Lower leg skin (tissue), 4 donors: ENCODE results near the gene SMAP1. TPM values are rescaled to one million over a fixed set of nuclear protein-coding genes. Genes with fewer than 3 reads are reported as not detected.

Source experiments
- DNase-seq, 2 donors: peaks; one replicate each; pipeline ENCODE4 v3.0.0-alpha.2; 2019; ENCODE audit warnings: low spot score in 2 of 2
- H3K4me3 ChIP-seq: fragments of 200-600 bp; sonication (generic); 2 replicates; pipeline ENCODE4 v1.5.1; 2017; ENCODE audit warnings: mild to moderate bottlenecking, low read depth; ENCODE audit not compliant: poor library complexity, severe bottlenecking
- CTCF ChIP-seq, 3 donors: fragments of 450-650 bp; IDR thresholded peaks; one replicate each; pipeline ENCODE4 v1.5.1; 2016; ENCODE audit warnings: antibody characterized with exemption in 3 of 3, mild to moderate bottlenecking in 3 of 3, moderate library complexity in 2 of 3
- POLR2A ChIP-seq, 2 donors: fragments of 450-650 bp; IDR thresholded peaks; one replicate each; pipeline ENCODE4 v1.6.1; 2016 to 2017; ENCODE audit warnings: antibody characterized with exemption in 2 of 2, mild to moderate bottlenecking in 1 of 2, moderate library complexity in 1 of 2
- WGBS, 2 donors: methylation state at CpG; one replicate each; pipeline ENCODE4 v1.1.5; 2018; 5-methylcytosine and 5-hydroxymethylcytosine counted together
- intact Hi-C: fragments of 100-400 bp; cut with DNase I; formaldehyde crosslinking; loops from one replicate; pipeline ENCODE4 v1.15.0; 2023; ENCODE audit warnings: low total_unique reads
- total RNA-seq, 4 donors: library from RNA; depleted of rRNA; stranded (reverse); fragments of >200 nt; gene quantifications; one replicate each; pipeline ENCODE4 v1.1.0, GENCODE V29; 2016

The SMAP1 gene
- total RNA-seq, 4 donors from 2014 or later, result 30.7 to 37.7 (median 34.9) TPM

GRCh38 chr6:70709826-70710225, 42.1 kb downstream of the SMAP1 start:
- no peak for TF ChIP-seq CTCF (IDR thresholded peaks at IDR 0.05)
- no peak for TF ChIP-seq POLR2A (IDR thresholded peaks at IDR 0.05)
- no peak for DNase-seq
- no peak overlapping the region for H3K4me3 ChIP-seq
- intact Hi-C loops, result loop anchor here (5.0 kb wide), 1 partner anchor 177 kb away; no protein-coding TSS in a partner anchor
- WGBS, 2 donors, result 74 to 75% methylated on average over 3 of the region's 3 CpGs

GRCh38 chr6:70714716-70715257, 47.1 kb downstream of the SMAP1 start:
- no peak for DNase-seq

DNA sequence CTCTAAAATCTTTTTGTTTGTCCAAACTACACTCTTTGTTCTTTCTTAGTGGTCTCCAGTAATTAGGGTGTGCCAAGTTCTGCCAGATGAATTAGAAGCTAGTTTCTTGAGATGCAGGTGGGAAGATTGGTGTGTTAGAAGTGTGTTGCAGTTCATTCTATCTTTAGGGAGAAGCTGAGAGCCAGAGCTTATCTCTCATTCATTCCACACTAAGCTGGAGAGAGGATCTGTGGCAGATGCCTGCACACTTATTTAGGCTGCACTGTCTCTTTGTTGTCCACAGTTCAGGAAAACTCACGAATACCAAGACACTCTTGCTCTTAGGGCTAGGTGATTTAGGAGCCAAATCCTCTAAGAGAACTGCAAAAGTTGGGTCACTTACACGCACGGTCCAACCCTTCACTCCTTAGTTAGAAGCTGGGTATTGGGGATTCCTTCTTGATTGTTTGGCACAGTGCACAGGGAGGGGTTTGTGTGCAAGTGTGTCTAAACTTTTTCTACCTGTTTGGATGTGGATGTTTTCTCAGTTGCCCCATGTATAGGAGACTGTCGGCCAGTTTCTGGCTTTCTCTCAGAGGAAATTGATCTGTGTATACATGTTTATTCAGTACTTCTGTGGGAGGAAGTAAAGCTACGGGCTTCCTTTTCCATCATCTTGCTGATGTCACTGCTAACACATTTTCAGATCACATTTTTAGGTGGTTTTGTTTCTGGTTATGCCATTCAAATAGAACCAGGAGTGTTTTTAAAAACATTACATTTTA, 49.5 kb downstream of the SMAP1 start:
- H3K4me3 ChIP-seq, result no peak overlapping the region
- no peak for TF ChIP-seq CTCF (IDR thresholded peaks at IDR 0.05)
- TF ChIP-seq POLR2A (IDR thresholded peaks at IDR 0.05), result no peak
- intact Hi-C loops, result no loop called here
- DNase-seq, result no peak
- 81 to 89% methylated on average over 5 of the region's 5 CpGs for WGBS, 2 donors

More at GRCh38 chr6:70714716-70715257, 47.1 kb downstream of the SMAP1 start:
- no peak overlapping the region for H3K4me3 ChIP-seq
- intact Hi-C loops, result no loop called here
- TF ChIP-seq CTCF (IDR thresholded peaks at IDR 0.05), result no peak
- TF ChIP-seq POLR2A (IDR thresholded peaks at IDR 0.05), result no peak

GRCh38 chr6:70724524-70724923, 56.8 kb downstream of the SMAP1 start:
- no peak overlapping the region for H3K4me3 ChIP-seq
- 82 to 86% methylated on average over 2 of the region's 2 CpGs for WGBS, 2 donors
- TF ChIP-seq CTCF (IDR thresholded peaks at IDR 0.05), result no peak
- TF ChIP-seq POLR2A (IDR thresholded peaks at IDR 0.05), result no peak
- no peak for DNase-seq
- intact Hi-C loops, result no loop called here

GRCh38 chr6:70725817-70726415, 58.2 kb downstream of the SMAP1 start:
- no peak overlapping the region for H3K4me3 ChIP-seq
- intact Hi-C loops, result no loop called here
- 84 to 89% methylated on average over 3 of the region's 3 CpGs for WGBS, 2 donors
- DNase-seq, result no peak
- TF ChIP-seq POLR2A (IDR thresholded peaks at IDR 0.05), result no peak
- no peak for TF ChIP-seq CTCF (IDR thresholded peaks at IDR 0.05)
